ENCODE measurements around the gene KDELR1. TPM values are rescaled to one million over a fixed set of nuclear protein-coding genes. Genes with fewer than 3 reads are reported as not detected.

KDELR1 gene
- total and polyA plus RNA-seq, 9 of the 15 experiments (the other 6 are each of a cell fraction or from before 2014, with no cell fraction given) = 6.1 to 165 (median 58.5) TPM

- TF ChIP-seq RNF219 (CRISPR knock-in tag; IDR thresholded peaks at IDR 0.05) = no peak
- TF ChIP-seq CREM (IDR thresholded peaks at IDR 0.05; ENCODE audit: low read depth) = peak; percentile 73
- no peak for TF ChIP-seq ZNF232 (CRISPR knock-in tag; IDR thresholded peaks at IDR 0.05)
- TF ChIP-seq STAT5B (CRISPR knock-in tag; IDR thresholded peaks at IDR 0.05) = no peak
- TF ChIP-seq DMBX1 (CRISPR knock-in tag; IDR thresholded peaks at IDR 0.05; ENCODE audit: borderline replicate concordance) = peak; percentile 70; the same call in 1 of the 2 replicates
- TF ChIP-seq ZNF445 (CRISPR knock-in tag; IDR thresholded peaks at IDR 0.05; ENCODE audit: low read depth) = no peak
- no peak for TF ChIP-seq ARID2 (IDR thresholded peaks at IDR 0.05)
- TF ChIP-seq ZNF140 (CRISPR knock-in tag; IDR thresholded peaks at IDR 0.05) = no peak
- TF ChIP-seq ZNF280A (IDR thresholded peaks at IDR 0.05; ENCODE audit: low read depth, partially characterized antibody) = no peak
- TF ChIP-seq SUPT5H (IDR thresholded peaks at IDR 0.05) = no peak
- TF ChIP-seq ZNF121 (CRISPR knock-in tag; conservative IDR thresholded peaks at IDR 0.05) = no peak
- peak; percentile 94 for TF ChIP-seq TEAD2 (tag; IDR thresholded peaks at IDR 0.05)
- TF ChIP-seq, protein P1, sequence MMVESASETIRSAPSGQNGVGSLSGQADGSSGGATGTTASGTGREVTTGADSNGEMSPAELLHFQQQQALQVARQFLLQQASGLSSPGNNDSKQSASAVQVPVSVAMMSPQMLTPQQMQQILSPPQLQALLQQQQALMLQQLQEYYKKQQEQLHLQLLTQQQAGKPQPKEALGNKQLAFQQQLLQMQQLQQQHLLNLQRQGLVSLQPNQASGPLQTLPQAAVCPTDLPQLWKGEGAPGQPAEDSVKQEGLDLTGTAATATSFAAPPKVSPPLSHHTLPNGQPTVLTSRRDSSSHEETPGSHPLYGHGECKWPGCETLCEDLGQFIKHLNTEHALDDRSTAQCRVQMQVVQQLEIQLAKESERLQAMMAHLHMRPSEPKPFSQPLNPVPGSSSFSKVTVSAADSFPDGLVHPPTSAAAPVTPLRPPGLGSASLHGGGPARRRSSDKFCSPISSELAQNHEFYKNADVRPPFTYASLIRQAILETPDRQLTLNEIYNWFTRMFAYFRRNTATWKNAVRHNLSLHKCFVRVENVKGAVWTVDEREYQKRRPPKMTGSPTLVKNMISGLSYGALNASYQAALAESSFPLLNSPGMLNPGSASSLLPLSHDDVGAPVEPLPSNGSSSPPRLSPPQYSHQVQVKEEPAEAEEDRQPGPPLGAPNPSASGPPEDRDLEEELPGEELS (CRISPR knock-in tag; IDR thresholded peaks at IDR 0.05; ENCODE audit: borderline replicate concordance) = peak; percentile 41; the same call in 1 of the 2 replicates
- TF ChIP-seq, protein P2, sequence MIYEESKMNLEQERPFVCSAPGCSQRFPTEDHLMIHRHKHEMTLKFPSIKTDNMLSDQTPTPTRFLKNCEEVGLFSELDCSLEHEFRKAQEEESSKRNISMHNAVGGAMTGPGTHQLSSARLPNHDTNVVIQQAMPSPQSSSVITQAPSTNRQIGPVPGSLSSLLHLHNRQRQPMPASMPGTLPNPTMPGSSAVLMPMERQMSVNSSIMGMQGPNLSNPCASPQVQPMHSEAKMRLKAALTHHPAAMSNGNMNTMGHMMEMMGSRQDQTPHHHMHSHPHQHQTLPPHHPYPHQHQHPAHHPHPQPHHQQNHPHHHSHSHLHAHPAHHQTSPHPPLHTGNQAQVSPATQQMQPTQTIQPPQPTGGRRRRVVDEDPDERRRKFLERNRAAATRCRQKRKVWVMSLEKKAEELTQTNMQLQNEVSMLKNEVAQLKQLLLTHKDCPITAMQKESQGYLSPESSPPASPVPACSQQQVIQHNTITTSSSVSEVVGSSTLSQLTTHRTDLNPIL (CRISPR knock-in tag; IDR thresholded peaks at IDR 0.05) = no peak
- TF ChIP-seq, protein P3, sequence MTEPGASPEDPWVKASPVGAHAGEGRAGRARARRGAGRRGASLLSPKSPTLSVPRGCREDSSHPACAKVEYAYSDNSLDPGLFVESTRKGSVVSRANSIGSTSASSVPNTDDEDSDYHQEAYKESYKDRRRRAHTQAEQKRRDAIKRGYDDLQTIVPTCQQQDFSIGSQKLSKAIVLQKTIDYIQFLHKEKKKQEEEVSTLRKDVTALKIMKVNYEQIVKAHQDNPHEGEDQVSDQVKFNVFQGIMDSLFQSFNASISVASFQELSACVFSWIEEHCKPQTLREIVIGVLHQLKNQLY (CRISPR knock-in tag; conservative IDR thresholded peaks at IDR 0.05) = no peak
- TF ChIP-seq, protein P4, sequence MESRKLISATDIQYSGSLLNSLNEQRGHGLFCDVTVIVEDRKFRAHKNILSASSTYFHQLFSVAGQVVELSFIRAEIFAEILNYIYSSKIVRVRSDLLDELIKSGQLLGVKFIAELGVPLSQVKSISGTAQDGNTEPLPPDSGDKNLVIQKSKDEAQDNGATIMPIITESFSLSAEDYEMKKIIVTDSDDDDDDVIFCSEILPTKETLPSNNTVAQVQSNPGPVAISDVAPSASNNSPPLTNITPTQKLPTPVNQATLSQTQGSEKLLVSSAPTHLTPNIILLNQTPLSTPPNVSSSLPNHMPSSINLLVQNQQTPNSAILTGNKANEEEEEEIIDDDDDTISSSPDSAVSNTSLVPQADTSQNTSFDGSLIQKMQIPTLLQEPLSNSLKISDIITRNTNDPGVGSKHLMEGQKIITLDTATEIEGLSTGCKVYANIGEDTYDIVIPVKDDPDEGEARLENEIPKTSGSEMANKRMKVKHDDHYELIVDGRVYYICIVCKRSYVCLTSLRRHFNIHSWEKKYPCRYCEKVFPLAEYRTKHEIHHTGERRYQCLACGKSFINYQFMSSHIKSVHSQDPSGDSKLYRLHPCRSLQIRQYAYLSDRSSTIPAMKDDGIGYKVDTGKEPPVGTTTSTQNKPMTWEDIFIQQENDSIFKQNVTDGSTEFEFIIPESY (CRISPR knock-in tag; IDR thresholded peaks at IDR 0.05) = peak; percentile 46
Measured at GRCh38 chr19:48362716-48363499, 28.4 kb downstream of the KDELR1 start (continued).

Data from K562 (cell line).